Ishikawa (cell line): Measurements from ENCODE around the gene DUSP14.

Experiments used
- CEBPB ChIP-seq: IDR thresholded peaks from 2 replicates; pipeline ENCODE4 v1.6.1; 2012
- EGR1 ChIP-seq: IDR thresholded peaks from 2 replicates; pipeline ENCODE4 v1.6.1; 2012
- EP300 ChIP-seq: IDR thresholded peaks from 2 replicates; pipeline ENCODE4 v1.6.1; 2012; ENCODE audit warnings: borderline replicate concordance
- MAX ChIP-seq: IDR thresholded peaks from 2 replicates; pipeline ENCODE4 v1.6.1; 2012
- RAD21 ChIP-seq: IDR thresholded peaks from 2 replicates; pipeline ENCODE4 v1.6.1; 2012; ENCODE audit warnings: low read depth
- REST ChIP-seq: IDR thresholded peaks from 2 replicates; pipeline ENCODE4 v1.6.1; 2012; ENCODE audit warnings: low read depth, mild to moderate bottlenecking
- TAF1 ChIP-seq: IDR thresholded peaks from 2 replicates; pipeline ENCODE4 v1.6.1; 2012; ENCODE audit warnings: low read depth, mild to moderate bottlenecking
- TCF12 ChIP-seq: IDR thresholded peaks from 2 replicates; pipeline ENCODE4 v1.6.1; 2012; ENCODE audit warnings: low read depth
- USF1 ChIP-seq: IDR thresholded peaks from 2 replicates; pipeline ENCODE4 v1.6.1; 2012
- YY1 ChIP-seq: IDR thresholded peaks from 2 replicates; pipeline ENCODE4 v1.6.1; 2012; ENCODE audit warnings: low read depth

- peak; percentile 35; the same call in 1 of the 2 replicates for TF ChIP-seq MAX
- TF ChIP-seq EP300, result no peak
- no peak for TF ChIP-seq TCF12
- no peak for TF ChIP-seq CEBPB
- TF ChIP-seq EGR1, result peak; percentile 70
- TF ChIP-seq RAD21, result no peak
- no peak for TF ChIP-seq USF1
- no peak for TF ChIP-seq REST
- no peak for TF ChIP-seq TAF1
- no peak for TF ChIP-seq YY1
Observed at GRCh38 chr17:37490022-37490587, 414 bp downstream of the DUSP14 start.
